ENCODE measurements around the gene IPMK. TPM values are rescaled to one million over a fixed set of nuclear protein-coding genes. Genes with fewer than 3 reads are reported as not detected.
"Not testable (repeated sequence)": the region's sequence is repeated elsewhere in the genome, so short reads cannot be mapped to it uniquely, and the experiment has no call there.

The IPMK gene
- total and polyA plus RNA-seq, 5 donors = 1.2 to 2.6 (median 2.1) TPM

DNA sequence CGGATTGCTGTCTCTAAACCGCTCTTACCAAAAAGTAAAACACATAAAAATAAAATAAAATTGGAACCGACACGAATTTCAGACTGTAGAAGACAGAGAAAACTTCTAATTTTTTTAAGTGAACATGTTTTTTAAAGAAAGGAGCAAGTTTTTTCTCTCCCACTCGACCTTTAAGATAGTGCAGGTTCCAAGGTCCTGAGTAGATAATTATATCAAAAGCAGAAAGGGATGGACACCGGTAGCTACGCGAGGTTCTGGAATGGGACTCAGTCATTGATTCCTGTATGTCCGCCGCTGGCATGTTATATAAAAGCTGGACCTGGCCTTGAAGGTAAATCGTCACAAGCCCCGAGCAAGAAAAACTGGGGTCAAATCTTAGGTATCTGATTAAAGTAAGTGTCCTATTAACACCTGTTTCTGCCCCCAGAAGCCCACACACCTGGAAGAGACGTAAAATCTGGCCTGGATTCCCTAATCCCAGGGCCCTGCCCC lies 806 bp upstream of the IPMK start:
- Histone ChIP-seq H3K4me3 (ENCODE audit: low read length) (peak overlapping the region; percentile 50), H3K27me3 (ENCODE audit: control insufficient read depth, insufficient read depth) (no peaks in the 10 kb centered on the region), H3K4me1 (ENCODE audit: control insufficient read depth, insufficient read depth, low read length) (no peaks in the 10 kb centered on the region), H3K9me3 (ENCODE audit: control insufficient read depth, low read length) (no peaks in the 10 kb centered on the region), H3K27ac (ENCODE audit: low read length) (peak overlapping the region; percentile 66)
- intact Hi-C loops (cut with DNase I) = no loop called here
- ATAC-seq (peak in 1 of 2 donors; percentile 0), DNase-seq (no peak)
- under 1% methylated on average over 13 of the region's 13 CpGs for WGBS

DNA sequence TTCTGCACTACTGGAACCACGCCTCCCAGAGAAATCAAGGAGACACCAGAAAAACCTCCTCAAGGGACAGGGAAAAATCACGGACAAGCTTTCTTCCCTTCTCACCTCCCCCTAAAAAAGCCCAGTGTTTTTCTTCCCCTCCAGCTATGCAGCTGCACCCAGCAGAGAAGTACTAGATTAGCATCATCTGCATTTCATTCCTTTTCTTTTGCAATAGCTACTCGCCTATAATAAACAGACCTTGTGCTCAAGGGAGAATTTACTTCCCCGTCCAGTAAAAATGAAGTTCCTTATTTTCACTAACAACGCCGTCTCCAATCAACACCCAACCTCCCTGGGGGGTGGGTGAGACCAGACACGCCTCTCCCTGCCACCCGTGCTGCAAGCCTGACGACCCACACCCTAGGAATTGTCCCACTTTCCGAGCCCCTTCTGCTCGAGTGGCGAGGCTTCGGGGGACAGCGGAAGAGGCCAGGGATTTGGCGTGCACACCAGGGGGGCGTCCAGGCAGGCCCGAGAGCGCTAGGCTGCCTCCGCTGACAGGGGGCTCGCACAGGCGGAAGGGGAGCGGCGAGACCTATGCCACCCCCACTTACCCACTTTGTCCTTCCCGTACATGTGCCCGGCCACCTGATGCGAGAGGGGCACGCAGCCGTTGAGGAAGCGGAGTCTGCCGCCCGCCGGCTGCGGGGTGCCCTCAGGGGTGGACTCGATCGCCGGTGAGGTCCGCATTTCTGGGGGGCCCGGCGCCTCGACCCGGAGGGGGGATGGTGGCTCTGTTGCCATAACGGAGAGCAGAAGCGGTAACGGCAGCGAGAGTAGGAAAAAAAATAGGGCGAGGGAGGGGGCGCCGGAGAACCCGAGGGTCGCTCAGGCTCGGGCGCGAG lies 625 bp downstream of the IPMK start:
- intact Hi-C loops (cut with DNase I) = no loop called here
- peak; percentile 62 to 82 (median 79) for DNase-seq
- no peaks in the 10 kb centered on the region for H3K4me1 ChIP-seq (ENCODE audit: control insufficient read depth, insufficient read depth, low read length)
- under 1% methylated on average over 53 of the region's 53 CpGs for WGBS
- H3K27ac ChIP-seq (ENCODE audit: low read length) = peak overlapping the region; percentile 37
- ATAC-seq = peak; percentile 0 to 18
- peak overlapping the region; percentile 50 for H3K4me3 ChIP-seq (ENCODE audit: low read length)
- no peaks in the 10 kb centered on the region for H3K9me3 ChIP-seq (ENCODE audit: control insufficient read depth, low read length)
- H3K27me3 ChIP-seq (ENCODE audit: control insufficient read depth, insufficient read depth) = no peaks in the 10 kb centered on the region

DNA sequence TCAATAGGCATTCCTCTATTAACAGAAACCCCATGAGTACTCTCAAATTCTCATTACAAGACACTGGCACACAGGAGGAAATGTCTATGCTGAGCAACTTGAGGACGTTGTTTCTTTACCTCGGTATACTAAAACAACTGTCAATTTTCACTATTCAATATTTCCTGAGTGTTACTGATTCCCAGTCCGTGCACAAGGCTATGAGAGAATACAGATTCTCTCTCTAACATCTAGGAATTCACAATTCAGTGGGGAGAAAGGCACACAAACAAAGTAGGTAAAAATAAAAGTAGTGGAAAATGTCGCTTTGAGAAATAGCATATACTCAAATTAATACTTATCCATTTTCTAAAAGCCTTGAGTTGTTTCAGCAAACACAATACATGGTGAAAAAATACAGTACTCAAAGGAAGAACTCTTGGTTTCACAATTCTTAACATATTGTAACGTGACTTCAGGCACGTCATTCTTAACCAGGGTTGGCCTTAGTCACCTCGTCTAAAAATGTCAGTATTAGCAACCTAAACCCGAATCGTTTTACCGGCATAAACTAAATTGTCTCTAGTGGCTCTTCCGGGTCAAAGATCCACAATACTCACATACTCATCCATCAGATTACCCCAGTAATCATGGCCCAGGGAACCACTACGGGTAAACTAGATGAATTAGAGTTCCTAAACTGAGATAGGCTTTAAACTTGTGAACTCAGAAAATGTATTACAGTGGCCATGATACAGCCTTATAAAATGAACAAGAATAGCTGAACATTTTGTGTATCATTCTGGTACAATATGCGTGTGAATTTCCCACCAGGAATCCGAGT lies 1.5 kb downstream of the IPMK start:
- ATAC-seq (no peak), DNase-seq (no peak)
- Histone ChIP-seq H3K4me1 (ENCODE audit: control insufficient read depth, insufficient read depth, low read length) (no peaks in the 10 kb centered on the region), H3K4me3 (ENCODE audit: low read length) (peak overlapping the region; percentile 50), H3K27ac (ENCODE audit: low read length) (peak overlapping the region; percentile 13), H3K9me3 (ENCODE audit: control insufficient read depth, low read length) (no peaks in the 10 kb centered on the region), H3K27me3 (ENCODE audit: control insufficient read depth, insufficient read depth) (no peaks in the 10 kb centered on the region)
- intact Hi-C loops (cut with DNase I) = no loop called here
- WGBS = 6% methylated on average over 14 of the region's 14 CpGs

DNA sequence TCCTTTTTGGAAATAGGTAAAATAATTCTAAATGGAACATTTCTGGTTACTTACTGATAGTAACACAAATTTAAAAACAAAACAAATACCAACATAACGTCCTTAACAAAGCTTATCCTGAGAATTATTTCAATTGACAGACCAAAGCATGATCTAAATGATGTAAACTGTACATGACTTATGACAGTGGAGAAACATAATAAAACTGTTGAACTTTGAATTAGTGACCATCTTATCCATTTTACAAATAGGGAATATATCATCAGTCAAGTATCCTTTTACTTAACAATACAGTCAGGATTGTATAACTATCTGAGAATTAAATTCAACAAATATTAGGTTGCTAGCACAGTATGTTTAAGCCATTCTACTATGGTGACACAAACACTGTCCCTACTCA lies 2.4 kb downstream of the IPMK start:
- no peak for DNase-seq
- no peak overlapping the region for H3K27ac ChIP-seq (ENCODE audit: low read length)
- no peak overlapping the region for H3K4me3 ChIP-seq (ENCODE audit: low read length)
- no peaks in the 10 kb centered on the region for H3K27me3 ChIP-seq (ENCODE audit: control insufficient read depth, insufficient read depth)
- 32% methylated on average over 1 of the region's 1 CpG for WGBS
- intact Hi-C loops (cut with DNase I) = no loop called here
- no peaks in the 10 kb centered on the region for H3K9me3 ChIP-seq (ENCODE audit: control insufficient read depth, low read length)
- H3K4me1 ChIP-seq (ENCODE audit: control insufficient read depth, insufficient read depth, low read length) = no peaks in the 10 kb centered on the region
- ATAC-seq = no peak

DNA sequence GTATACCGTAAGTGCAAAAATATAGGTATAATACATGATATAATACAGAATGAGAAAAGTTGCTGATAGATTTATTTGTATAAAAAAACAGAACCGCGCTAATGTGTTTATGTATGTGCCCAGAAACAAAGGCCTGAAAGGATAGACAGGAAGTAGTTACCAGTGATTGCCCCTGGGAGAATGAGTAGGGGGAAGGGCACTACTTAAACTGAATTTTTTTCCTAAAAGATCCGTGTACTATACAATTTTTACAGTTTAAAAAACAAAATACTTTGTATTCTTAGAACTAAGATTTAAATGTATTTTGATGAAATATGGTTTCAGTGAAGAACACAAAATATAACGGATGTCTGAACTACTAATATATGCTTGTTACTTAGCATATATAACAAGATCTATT lies 2.9 kb downstream of the IPMK start:
- H3K27ac ChIP-seq (ENCODE audit: low read length) = no peak overlapping the region
- H3K9me3 ChIP-seq (ENCODE audit: control insufficient read depth, low read length) = no peaks in the 10 kb centered on the region
- intact Hi-C loops (cut with DNase I) = no loop called here
- 54% methylated on average over 5 of the region's 5 CpGs for WGBS
- ATAC-seq (no peak), DNase-seq (no peak)
- H3K4me3 ChIP-seq (ENCODE audit: low read length) = no peak overlapping the region
- H3K27me3 ChIP-seq (ENCODE audit: control insufficient read depth, insufficient read depth) = no peaks in the 10 kb centered on the region
- H3K4me1 ChIP-seq (ENCODE audit: control insufficient read depth, insufficient read depth, low read length) = no peaks in the 10 kb centered on the region

DNA sequence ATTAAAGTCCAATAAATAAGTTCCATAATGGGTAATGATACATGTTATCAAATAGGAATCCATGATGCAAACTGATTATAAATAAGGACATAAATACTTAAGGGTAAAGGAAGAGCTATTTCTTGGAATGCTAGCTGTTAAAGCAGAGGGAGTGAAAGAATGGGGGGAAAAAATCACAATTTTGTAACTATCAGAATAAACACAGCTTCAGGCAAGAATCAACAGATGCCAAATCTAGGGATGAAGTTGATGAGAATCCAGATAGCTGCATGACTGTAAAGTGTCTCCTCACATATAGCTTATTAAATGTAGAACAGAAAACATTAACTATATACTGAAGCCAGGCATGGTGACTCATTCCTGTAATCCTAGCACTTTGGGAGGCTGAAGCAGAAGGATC lies 4.9 kb downstream of the IPMK start:
- ATAC-seq (no peak), DNase-seq (no peak)
- H3K4me3 ChIP-seq (ENCODE audit: low read length) = no peak overlapping the region
- intact Hi-C loops (cut with DNase I) = no loop called here
- no peak overlapping the region for H3K27ac ChIP-seq (ENCODE audit: low read length)
- no peaks in the 10 kb centered on the region for H3K4me1 ChIP-seq (ENCODE audit: control insufficient read depth, insufficient read depth, low read length)
- H3K9me3 ChIP-seq (ENCODE audit: control insufficient read depth, low read length) = no peaks in the 10 kb centered on the region
- H3K27me3 ChIP-seq (ENCODE audit: control insufficient read depth, insufficient read depth) = no peaks in the 10 kb centered on the region

DNA sequence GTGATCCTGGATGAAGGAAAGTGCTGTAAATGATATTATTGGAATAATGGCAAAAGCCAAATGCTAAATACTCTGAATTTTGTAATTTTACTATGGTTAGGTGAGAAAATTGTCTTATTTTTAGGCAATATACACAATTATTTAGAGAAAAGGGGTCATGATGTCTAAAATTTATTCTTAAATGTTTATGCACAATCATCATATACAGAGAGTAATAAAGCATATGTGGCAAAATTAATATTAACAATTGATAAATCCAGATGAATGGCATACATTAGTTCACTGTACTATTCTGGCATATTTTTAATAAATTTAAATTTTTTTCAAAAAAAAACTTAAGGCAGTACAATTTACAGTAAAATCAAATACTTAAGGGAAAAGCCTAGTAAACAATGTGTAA lies 7.4 kb downstream of the IPMK start:
- no peaks in the 10 kb centered on the region for H3K9me3 ChIP-seq (ENCODE audit: control insufficient read depth, low read length)
- no peak overlapping the region for H3K27ac ChIP-seq (ENCODE audit: low read length)
- intact Hi-C loops (cut with DNase I) = no loop called here
- DNase-seq (no peak), ATAC-seq (no peak)
- H3K4me3 ChIP-seq (ENCODE audit: low read length) = no peak overlapping the region
- no peaks in the 10 kb centered on the region for H3K27me3 ChIP-seq (ENCODE audit: control insufficient read depth, insufficient read depth)
- no peaks in the 10 kb centered on the region for H3K4me1 ChIP-seq (ENCODE audit: control insufficient read depth, insufficient read depth, low read length)

DNA sequence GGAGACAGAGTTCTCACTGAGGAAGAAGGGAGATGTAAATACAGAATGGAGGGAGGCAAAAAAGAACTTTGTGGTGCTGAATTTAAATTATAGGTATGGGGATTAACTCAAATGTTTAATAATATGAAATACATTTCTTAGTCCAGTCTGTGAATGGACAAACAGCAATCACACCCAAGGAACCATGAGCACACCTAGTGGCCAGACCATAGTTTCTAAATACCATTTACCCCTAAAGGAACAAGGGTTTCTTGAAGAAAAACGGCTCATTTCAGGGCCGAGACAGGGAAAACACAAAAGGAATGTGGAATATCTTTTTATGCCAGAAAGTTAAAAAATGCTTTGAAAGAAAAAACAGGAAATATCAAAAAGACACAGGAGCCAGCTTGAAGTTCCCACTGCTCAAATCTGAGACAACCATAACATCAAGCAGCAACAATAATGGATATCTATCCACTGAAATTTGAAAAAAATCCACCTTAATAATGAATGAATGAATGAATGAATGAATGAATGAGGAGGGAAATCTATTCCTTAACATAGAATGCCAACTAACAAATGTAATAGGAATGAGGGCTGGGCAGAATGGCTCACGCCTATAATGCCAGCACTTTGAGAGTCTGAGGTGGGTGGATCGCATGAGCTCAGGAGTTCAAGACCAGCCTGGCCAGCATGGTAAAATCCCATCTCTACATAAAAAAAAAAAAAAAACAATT lies 8.6 kb downstream of the IPMK start:
- no peak for ATAC-seq
- Histone ChIP-seq H3K4me1 (ENCODE audit: control insufficient read depth, insufficient read depth, low read length) (no peaks in the 10 kb centered on the region), H3K4me3 (ENCODE audit: low read length) (no peak overlapping the region), H3K27me3 (ENCODE audit: control insufficient read depth, insufficient read depth) (no peaks in the 10 kb centered on the region), H3K9me3 (ENCODE audit: control insufficient read depth, low read length) (no peaks in the 10 kb centered on the region), H3K27ac (ENCODE audit: low read length) (no peak overlapping the region)
- intact Hi-C loops (cut with DNase I) = no loop called here
- DNase-seq = no peak
- 94% methylated on average over 4 of the region's 4 CpGs for WGBS

DNA sequence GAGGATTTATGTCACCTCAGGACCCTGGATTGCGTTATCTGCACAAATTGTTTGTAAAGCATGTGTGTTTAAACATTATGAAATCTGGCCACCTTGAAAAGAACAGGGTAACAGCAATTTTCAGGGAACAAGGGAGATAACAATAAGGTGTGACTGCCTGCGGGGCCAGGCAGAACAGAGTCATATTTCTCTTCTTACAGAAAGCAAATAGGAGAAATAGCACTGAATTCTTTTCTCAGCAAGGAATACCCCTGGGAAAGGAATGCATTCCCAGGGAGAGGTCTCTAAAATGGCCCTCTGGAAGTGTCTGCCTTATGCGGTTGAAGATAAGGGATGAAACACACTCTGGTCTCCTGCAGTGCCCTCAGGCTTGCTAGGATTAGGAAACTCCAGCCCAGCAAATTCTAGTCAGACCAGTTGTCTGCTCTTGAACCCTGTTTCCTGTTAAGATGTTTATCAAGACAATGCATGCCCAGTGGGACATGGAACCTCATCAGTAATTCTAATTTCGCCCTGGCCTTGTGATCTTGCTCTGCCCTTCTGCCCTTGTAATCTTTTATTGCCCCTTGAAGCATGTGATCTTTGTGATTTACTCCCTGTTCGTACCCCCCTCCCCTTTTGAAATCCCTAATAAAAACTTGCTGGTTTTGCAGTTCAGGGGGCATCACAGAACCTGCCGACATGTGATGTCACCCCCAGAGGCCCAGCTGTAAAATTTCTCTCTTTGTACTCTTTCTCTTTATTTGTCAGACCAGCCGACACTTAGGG lies 11.5 kb downstream of the IPMK start:
- H3K4me1 ChIP-seq (ENCODE audit: control insufficient read depth, insufficient read depth, low read length); ATAC-seq; H3K27ac ChIP-seq (ENCODE audit: low read length); DNase-seq; H3K4me3 ChIP-seq (ENCODE audit: low read length); intact Hi-C loops (cut with DNase I); H3K27me3 ChIP-seq (ENCODE audit: control insufficient read depth, insufficient read depth); H3K9me3 ChIP-seq (ENCODE audit: control insufficient read depth, low read length): not testable (repeated sequence)
- 92% methylated on average over 7 of the region's 7 CpGs for WGBS

DNA sequence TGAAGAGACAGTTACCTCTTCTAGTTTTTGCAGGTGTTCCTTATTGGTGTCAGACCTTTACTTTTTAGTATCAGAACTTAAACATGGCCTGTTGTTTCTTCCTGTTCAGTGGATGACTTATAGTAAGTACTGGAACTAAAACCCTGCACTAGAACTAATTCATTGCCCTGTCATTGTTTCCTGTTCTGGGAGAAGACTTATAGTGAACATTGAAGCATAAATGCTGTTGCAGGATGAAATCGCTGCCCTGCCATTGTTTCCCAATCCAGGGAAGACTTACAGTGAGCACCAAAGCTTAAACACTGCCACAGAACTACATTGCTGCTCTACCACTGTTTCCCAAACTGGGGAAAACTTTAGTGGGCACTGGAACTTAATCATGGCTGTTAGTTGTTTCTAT lies 13.1 kb downstream of the IPMK start:
- intact Hi-C loops (cut with DNase I) = no loop called here
- no peak overlapping the region for H3K27ac ChIP-seq (ENCODE audit: low read length)
- H3K27me3 ChIP-seq (ENCODE audit: control insufficient read depth, insufficient read depth) = no peaks in the 10 kb centered on the region
- ATAC-seq (no peak), DNase-seq (no peak)
- H3K4me1 ChIP-seq (ENCODE audit: control insufficient read depth, insufficient read depth, low read length) = no peaks in the 10 kb centered on the region
- 100% methylated on average over 1 of the region's 1 CpG for WGBS
- no peaks in the 10 kb centered on the region for H3K9me3 ChIP-seq (ENCODE audit: control insufficient read depth, low read length)
- no peak overlapping the region for H3K4me3 ChIP-seq (ENCODE audit: low read length)
